Measurements from ENCODE around the gene PLCG2. TPM values are rescaled to one million over a fixed set of nuclear protein-coding genes. Genes with fewer than 3 reads are reported as not detected.

Gene PLCG2
- total RNA-seq, 1 donor from 2014 or later, result 1.7 TPM

DNA sequence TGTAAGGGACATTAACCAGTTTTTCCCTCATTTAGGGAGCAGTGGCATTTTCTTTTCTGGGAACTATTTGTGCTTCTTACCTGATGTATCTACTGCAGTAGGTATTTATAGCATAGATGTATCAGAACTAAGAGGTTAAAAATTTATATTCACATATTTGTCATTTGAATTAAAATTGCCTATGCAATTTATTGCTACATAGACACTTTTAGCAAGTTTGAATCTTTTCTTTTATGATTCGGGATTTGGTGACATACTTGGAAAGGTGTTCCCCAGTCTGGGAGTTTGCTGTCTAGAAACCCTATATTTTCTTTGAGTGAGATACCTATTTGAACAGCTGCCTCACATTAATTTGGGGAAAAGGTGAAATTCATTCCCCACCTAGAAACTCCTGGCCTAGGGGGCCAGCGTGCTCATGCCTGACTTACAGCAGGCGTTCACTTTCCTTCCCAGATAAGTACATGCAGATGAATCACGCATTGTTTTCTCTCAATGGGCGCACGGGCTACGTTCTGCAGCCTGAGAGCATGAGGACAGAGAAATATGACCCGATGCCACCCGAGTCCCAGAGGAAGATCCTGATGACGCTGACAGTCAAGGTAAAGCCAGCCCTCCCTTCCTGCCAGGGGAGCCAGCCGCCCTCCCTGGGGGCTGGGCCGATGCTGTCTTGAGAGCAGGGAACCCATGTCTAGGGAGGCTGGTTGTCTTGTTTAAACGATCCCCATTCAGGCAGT lies 158.4 kb downstream of the PLCG2 start:
- no peaks in the 10 kb centered on the region for H3K36me3 Mint-ChIP-seq (ENCODE audit: low read depth)
- no peaks in the 10 kb centered on the region for H3K27me3 Mint-ChIP-seq (ENCODE audit: low read depth)
- H3K4me1 Mint-ChIP-seq, result peaks cover 34% of the 10 kb centered on the region
- no peak overlapping the region for H3K4me3 Mint-ChIP-seq
- no peaks in the 10 kb centered on the region for H3K9me3 Mint-ChIP-seq
- TF ChIP-seq, protein P1, sequence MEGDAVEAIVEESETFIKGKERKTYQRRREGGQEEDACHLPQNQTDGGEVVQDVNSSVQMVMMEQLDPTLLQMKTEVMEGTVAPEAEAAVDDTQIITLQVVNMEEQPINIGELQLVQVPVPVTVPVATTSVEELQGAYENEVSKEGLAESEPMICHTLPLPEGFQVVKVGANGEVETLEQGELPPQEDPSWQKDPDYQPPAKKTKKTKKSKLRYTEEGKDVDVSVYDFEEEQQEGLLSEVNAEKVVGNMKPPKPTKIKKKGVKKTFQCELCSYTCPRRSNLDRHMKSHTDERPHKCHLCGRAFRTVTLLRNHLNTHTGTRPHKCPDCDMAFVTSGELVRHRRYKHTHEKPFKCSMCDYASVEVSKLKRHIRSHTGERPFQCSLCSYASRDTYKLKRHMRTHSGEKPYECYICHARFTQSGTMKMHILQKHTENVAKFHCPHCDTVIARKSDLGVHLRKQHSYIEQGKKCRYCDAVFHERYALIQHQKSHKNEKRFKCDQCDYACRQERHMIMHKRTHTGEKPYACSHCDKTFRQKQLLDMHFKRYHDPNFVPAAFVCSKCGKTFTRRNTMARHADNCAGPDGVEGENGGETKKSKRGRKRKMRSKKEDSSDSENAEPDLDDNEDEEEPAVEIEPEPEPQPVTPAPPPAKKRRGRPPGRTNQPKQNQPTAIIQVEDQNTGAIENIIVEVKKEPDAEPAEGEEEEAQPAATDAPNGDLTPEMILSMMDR (conservative IDR thresholded peaks at IDR 0.05), result no peak
- no peak for DNase-seq (ENCODE audit: low read depth, low spot score)
- H3K27ac Mint-ChIP-seq (ENCODE audit: unreplicated experiment), result no peak overlapping the region

DNA sequence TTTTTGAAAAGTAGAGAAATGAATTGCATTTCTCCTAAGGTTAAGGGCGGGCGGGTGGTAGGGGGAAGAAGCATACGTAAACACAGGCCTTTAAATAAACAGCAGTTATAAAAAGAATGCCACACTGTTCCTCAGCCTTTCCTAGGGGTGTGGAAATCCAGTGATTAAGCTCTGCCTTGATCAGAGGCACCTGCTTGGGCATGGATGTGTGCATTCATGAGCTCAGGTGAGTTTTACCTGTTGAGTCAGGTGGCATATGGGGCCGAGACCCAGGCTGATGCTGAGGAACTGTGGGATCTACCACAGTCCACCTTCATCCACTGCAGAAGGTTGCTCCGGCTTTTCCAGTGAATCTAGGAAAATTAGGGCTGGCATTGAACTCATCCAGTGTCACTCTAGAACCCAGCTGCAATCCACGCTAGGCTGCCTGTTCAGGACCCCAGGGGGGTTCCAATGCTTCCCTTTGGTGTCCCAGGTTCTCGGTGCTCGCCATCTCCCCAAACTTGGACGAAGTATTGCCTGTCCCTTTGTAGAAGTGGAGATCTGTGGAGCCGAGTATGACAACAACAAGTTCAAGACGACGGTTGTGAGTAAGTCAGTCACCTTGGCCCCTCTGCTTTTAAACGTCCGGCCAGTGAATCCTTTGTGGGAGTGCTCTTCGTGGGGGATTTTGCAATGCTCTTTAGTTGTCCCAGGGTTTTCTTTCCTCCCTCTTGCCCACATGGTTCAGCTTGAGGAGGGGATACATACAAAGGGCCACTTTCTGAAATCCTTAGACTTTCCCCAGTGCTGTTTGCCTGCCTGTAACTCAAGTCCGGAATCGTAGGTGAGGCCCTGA lies 159.5 kb downstream of the PLCG2 start:
- Mint-ChIP-seq H3K27ac (ENCODE audit: unreplicated experiment) (no peak overlapping the region), H3K4me3 (no peak overlapping the region), H3K4me1 (peaks cover 42% of the 10 kb centered on the region), H3K36me3 (ENCODE audit: low read depth) (no peaks in the 10 kb centered on the region), H3K9me3 (no peaks in the 10 kb centered on the region), H3K27me3 (ENCODE audit: low read depth) (no peaks in the 10 kb centered on the region)
- DNase-seq (ENCODE audit: low read depth, low spot score), result no peak
- TF ChIP-seq, protein P1 (conservative IDR thresholded peaks at IDR 0.05), result no peak

DNA sequence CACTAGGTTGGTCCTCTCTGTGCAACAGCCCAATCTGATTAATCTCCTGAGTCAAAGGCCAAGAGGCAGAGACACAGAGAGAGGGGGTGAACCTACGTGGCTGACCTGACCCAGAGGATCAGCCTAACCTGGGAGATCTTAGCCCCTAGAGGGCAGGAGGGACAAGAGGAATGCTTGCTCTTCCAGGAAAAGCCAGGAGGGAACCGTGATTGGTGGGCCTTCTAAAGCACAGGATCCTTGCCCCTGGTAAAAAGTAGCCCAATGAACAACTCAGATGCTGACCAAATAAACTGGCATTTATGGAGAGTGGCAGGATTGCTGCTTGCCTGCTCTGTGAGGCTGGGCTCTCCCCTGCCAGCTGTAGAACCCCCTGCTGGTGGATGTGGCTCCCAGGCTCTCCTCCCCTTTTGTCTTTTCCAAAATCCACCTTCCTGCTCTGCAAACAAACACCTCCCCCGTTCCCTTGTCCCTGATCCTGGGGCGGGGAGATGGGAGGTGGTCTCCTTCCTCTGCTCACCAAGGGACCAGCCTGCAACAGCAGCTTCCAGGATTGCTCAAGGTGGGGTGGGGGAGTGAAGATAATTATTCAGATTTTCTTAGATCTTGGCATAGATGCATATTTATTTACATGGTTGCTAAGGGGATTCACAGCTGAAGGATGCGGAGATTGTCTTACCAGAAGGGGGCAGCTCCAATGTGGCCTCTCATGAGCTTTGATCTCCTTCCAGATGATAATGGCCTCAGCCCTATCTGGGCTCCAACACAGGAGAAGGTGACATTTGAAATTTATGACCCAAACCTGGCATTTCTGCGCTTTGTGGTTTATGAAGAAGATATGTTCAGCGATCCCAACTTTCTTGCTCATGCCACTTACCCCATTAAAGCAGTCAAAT lies 160.3 kb downstream of the PLCG2 start:
- Mint-ChIP-seq H3K4me3 (no peak overlapping the region), H3K4me1 (peaks cover 43% of the 10 kb centered on the region), H3K36me3 (ENCODE audit: low read depth) (no peaks in the 10 kb centered on the region), H3K27ac (ENCODE audit: unreplicated experiment) (no peak overlapping the region), H3K27me3 (ENCODE audit: low read depth) (no peaks in the 10 kb centered on the region), H3K9me3 (no peaks in the 10 kb centered on the region)
- DNase-seq (ENCODE audit: low read depth, low spot score), result no peak
- TF ChIP-seq, protein P1 (conservative IDR thresholded peaks at IDR 0.05), result no peak

DNA sequence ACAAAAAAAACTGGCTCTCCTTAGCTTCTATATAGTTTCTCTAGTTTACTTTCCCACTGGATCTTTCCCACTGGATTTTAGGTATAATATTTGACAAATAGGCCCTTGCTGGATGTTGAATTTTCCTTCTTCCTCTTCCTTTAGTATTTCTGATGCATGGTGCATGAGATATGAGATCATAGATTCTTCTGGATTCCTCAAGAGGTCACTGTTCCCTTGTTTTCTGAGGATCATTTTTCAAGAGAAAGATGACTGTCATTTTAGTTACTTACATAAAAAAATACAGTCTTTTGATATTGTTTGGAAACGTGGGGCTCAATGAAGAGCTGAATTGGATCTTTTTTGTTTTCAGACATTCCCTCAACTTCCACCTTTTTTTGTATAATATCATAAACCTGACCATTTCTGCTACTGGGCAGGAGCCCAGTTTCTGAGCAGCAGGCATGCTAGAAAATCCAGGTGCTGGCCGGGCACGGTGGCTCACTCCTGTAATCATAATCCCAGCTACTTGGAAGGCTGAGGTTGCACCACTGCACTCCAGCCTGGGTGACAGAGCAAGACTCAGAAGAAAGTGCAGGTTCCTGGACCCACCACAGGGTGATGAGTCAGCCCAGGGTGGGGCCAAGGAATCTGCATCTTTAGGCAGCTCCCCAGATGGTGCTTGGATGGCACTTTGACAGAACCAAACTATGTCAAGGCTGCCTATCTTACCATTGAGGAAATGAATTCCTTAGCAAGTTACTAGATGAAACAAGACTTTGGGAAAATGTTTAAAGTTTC lies 161.9 kb downstream of the PLCG2 start:
- TF ChIP-seq, protein P1 (conservative IDR thresholded peaks at IDR 0.05), result peak; percentile 71
- no peaks in the 10 kb centered on the region for H3K9me3 Mint-ChIP-seq
- H3K36me3 Mint-ChIP-seq (ENCODE audit: low read depth), result no peaks in the 10 kb centered on the region

More for the DNA sequence above, 161.9 kb downstream of the PLCG2 start:
- no peak for DNase-seq (ENCODE audit: low read depth, low spot score)
- no peak overlapping the region for H3K27ac Mint-ChIP-seq (ENCODE audit: unreplicated experiment)
- H3K27me3 Mint-ChIP-seq (ENCODE audit: low read depth), result no peaks in the 10 kb centered on the region
- no peak overlapping the region for H3K4me3 Mint-ChIP-seq
- peaks cover 47% of the 10 kb centered on the region for H3K4me1 Mint-ChIP-seq

All from neural crest cell (in vitro differentiated cells).